Measurements from ENCODE around the gene PLEKHO1. TPM values are rescaled to one million over a fixed set of nuclear protein-coding genes. Genes with fewer than 3 reads are reported as not detected.

Gene PLEKHO1
- total RNA-seq, 4 donors from 2014 or later, result 294 to 426 (median 337) TPM

DNA sequence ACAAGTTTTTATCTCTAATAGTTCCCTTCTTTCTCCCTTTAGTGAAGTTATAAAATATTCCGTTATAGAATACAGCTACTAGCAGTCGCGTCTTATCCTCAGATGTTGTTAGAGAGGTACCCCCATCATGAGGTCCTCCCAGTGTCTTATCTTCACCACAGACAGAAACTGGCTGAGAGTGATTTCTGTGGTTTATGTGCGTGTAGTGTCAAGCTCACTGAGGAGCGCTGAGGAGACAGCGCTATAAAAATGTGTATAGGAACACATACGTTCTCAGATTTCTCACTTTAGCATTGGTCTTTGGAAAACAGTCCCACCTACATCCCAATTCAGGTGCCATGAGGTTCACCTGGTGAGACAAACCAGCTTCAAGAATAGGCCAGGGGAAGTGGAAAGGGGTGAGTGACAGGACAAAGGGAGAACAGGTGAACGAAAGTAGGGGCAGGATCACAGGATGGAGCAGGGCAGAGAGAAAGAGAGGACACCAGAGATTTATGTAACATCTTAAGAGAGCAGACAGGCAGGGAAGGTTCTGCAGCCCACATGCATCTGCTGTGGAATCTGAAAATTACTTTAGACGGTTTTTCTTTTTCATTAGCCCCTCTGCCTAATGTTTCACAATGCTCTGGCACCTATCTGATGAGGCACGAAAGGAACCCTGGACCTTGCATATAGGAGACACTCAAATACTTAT lies 2.7 kb upstream of the PLEKHO1 start:
- peak overlapping the region; percentile 93 to 99 (median 99) for H3K27ac ChIP-seq (replicated peaks in 1 of 4)
- TF ChIP-seq EP300 (IDR thresholded peaks at IDR 0.05) (no peak), POLR2A (IDR thresholded peaks at IDR 0.05; ENCODE audit: low read depth) (no peak), POLR2AphosphoS5 (IDR thresholded peaks at IDR 0.05) (no peak)
- TF ChIP-seq, protein P1, sequence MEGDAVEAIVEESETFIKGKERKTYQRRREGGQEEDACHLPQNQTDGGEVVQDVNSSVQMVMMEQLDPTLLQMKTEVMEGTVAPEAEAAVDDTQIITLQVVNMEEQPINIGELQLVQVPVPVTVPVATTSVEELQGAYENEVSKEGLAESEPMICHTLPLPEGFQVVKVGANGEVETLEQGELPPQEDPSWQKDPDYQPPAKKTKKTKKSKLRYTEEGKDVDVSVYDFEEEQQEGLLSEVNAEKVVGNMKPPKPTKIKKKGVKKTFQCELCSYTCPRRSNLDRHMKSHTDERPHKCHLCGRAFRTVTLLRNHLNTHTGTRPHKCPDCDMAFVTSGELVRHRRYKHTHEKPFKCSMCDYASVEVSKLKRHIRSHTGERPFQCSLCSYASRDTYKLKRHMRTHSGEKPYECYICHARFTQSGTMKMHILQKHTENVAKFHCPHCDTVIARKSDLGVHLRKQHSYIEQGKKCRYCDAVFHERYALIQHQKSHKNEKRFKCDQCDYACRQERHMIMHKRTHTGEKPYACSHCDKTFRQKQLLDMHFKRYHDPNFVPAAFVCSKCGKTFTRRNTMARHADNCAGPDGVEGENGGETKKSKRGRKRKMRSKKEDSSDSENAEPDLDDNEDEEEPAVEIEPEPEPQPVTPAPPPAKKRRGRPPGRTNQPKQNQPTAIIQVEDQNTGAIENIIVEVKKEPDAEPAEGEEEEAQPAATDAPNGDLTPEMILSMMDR (IDR thresholded peaks at IDR 0.05), result no peak
- 87% methylated on average over 10 of the region's 10 CpGs for WGBS
- intact Hi-C loops (cut with DNase I), result loop anchor here (5.0 kb wide), 1 partner anchor 75 kb away; no protein-coding TSS in a partner anchor
- no peak overlapping the region for H3K4me3 ChIP-seq
- no peak for DNase-seq (ENCODE audit: extremely low spot score)
- H3K9me3 ChIP-seq, result no peaks in the 10 kb centered on the region
- H3K27me3 ChIP-seq, result no peaks in the 10 kb centered on the region
- H3K36me3 ChIP-seq, result peaks cover 0 to 4% (median 0%) of the 10 kb centered on the region in 4 donors
- H3K4me1 ChIP-seq, result peaks cover 11 to 32% (median 26%) of the 10 kb centered on the region in 4 donors

DNA sequence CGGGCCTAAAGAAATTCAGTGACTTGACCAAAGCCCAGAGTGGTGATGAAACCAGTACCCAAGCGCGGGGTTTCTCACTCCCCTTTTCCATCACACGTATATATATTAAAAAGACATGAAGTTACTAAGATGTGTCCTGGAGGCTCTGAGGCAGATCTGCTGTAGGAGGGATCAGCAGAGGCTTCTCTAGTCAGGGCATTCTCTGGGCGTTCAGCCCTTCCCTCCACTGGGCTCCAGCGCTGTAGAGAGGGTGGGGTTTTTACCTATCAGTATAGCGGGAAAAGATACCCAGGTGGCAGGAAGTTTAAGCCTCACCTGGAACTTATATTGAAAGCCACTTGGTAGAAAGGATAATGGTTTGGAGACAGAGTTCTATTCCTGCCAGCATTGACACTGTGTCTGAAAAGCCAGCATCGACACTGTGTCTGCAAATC lies 862 bp upstream of the PLEKHO1 start:
- no peak for TF ChIP-seq POLR2A (IDR thresholded peaks at IDR 0.05; ENCODE audit: low read depth)
- TF ChIP-seq, protein P1 (IDR thresholded peaks at IDR 0.05), result no peak
- no peak for TF ChIP-seq POLR2AphosphoS5 (IDR thresholded peaks at IDR 0.05)
- TF ChIP-seq EP300 (IDR thresholded peaks at IDR 0.05), result no peak
- peaks cover 0 to 11% (median 6%) of the 10 kb centered on the region in 4 donors for H3K36me3 ChIP-seq
- WGBS, result 20% methylated on average over 8 of the region's 8 CpGs
- DNase-seq (ENCODE audit: extremely low spot score), result no peak
- H3K4me3 ChIP-seq, result peak overlapping the region; percentile 76 to 95 (median 92)
- H3K27me3 ChIP-seq, result no peaks in the 10 kb centered on the region
- H3K27ac ChIP-seq (replicated peaks in 1 of 4), result peak overlapping the region; percentile 93 to 99 (median 99)
- intact Hi-C loops (cut with DNase I), result loop anchor here (5.0 kb wide), 1 partner anchor 77 kb away; no protein-coding TSS in a partner anchor
- H3K4me1 ChIP-seq, result peaks cover 16 to 50% (median 43%) of the 10 kb centered on the region in 4 donors
- no peaks in the 10 kb centered on the region for H3K9me3 ChIP-seq

DNA sequence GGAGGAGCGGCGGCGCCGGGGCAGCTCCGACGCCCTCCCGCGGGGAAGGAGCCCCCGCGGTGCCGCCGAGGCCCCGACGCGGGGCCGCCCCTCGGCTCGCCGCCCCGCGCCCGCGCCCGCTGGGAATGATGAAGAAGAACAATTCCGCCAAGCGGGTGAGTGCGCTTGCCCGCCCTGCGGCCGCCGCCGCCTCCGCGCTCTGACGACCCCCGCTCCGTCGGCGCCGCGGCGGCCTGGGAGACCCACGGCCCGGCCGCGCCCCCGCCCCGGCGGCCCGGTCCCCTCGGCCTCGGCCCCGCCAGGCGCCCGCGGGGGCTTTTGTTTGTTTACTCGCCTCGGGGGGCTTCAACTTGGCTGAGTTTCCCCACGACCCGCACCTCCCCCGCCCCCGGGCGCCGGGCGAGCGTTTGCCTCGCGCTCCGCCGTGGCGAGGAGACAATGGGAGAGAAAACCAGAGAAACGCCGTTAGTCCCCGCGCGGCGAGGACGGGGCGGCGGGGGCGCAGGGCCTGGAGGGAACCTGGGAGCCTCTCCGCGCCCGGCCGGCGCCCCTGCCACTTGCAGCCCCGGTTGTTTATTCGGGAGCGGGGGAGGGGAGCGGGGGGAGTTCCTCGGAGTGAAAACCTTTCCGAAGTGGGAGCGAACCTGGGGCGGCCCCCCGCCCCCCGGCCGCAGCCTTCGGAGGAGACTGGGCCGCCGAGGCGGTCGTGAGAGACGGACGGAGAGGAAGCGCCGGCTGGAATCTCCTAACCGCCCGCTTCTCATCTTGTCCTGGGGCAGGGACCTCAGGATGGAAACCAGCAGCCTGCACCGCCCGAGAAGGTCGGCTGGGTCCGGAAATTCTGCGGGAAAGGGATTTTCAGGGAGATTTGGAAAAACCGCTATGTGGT lies 661 bp downstream of the PLEKHO1 start:
- Histone ChIP-seq H3K9me3 (no peaks in the 10 kb centered on the region), H3K4me1 (peaks cover 19 to 66% (median 58%) of the 10 kb centered on the region in 4 donors), H3K36me3 (peaks cover 9 to 26% (median 20%) of the 10 kb centered on the region in 4 donors), H3K27me3 (no peaks in the 10 kb centered on the region), H3K27ac (replicated peaks in 1 of 4) (peak overlapping the region; percentile 93 to 99 (median 99)), H3K4me3 (peak overlapping the region; percentile 76 to 95 (median 92))
- 1% methylated on average over 28 of the region's 114 CpGs for WGBS
- intact Hi-C loops (cut with DNase I), result no loop called here
- no peak for TF ChIP-seq POLR2AphosphoS5 (IDR thresholded peaks at IDR 0.05)
- TF ChIP-seq EP300 (IDR thresholded peaks at IDR 0.05), result no peak
- TF ChIP-seq, protein P1 (IDR thresholded peaks at IDR 0.05), result no peak
- TF ChIP-seq POLR2A (IDR thresholded peaks at IDR 0.05; ENCODE audit: low read depth), result no peak
- no peak for DNase-seq (ENCODE audit: extremely low spot score)

DNA sequence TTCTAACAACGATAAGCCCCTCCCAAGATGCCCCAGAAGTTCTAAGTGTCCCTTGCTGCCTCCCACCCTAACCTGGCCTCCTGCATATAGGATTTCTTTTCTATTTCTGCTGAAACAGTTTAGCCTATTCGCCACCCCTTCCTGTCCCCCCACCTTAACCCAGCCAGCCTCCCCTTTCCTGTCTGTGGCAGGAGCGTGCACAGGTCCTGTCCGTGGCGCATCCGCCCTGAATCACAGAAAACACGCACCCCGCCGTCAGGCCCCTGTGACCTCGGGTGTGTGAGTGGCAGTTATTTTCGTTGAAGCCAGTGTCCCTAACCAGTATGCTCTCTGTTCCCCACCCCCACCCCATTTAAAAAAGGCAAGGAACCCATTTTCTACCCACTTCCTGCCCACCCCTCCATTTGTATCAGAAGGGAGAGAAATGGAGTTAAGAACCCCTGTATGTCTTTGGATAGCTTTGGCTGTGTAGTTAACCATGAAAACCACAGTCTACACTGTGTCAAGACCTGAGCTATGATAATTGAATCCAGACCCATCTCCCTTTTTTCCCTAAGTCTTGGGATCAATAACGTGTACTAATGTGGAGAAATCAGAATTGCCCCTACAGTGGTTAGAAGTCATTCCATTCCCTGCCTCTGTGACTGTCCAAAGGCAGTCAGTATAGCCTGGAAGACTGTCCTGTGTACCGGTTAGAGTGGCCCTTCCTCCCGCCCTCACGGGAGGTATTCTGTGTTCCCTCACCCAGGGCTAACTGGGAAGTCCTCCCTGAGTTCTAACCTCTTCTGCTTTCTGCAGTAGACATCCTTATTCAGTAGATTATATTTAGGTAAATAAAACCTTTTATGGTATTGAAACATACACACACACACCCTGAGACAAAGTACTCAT lies 1.8 kb downstream of the PLEKHO1 start:
- H3K4me1 ChIP-seq, result peaks cover 19 to 77% (median 69%) of the 10 kb centered on the region in 4 donors
- intact Hi-C loops (cut with DNase I), result no loop called here
- no peak for DNase-seq (ENCODE audit: extremely low spot score)

More for the DNA sequence above, 1.8 kb downstream of the PLEKHO1 start:
- Histone ChIP-seq H3K27me3 (no peaks in the 10 kb centered on the region), H3K27ac (replicated peaks in 1 of 4) (peak overlapping the region; percentile 93 to 99 (median 99)), H3K9me3 (no peaks in the 10 kb centered on the region), H3K36me3 (peaks cover 20 to 38% (median 31%) of the 10 kb centered on the region in 4 donors), H3K4me3 (peak overlapping the region; percentile 76 to 95 (median 92))
- TF ChIP-seq EP300 (IDR thresholded peaks at IDR 0.05) (no peak), POLR2AphosphoS5 (IDR thresholded peaks at IDR 0.05) (peak; percentile 82 to 94)
- TF ChIP-seq, protein P1 (IDR thresholded peaks at IDR 0.05), result no peak
- 13% methylated on average over 15 of the region's 15 CpGs for WGBS

Measured in esophagus muscularis mucosa (tissue), 4 donors.